DND-41 (cell line): ENCODE data around the gene OR6Y1.

ENCODE experiments used
- ATAC-seq: fragments of 200-7000 bp; cut with Tn5 transposase; 3 replicates; pipeline ENCODE4 v1.9.1; 2021; ENCODE audit warnings: low read depth; ENCODE audit not compliant: insufficient read depth
- DNase-seq: peaks from one replicate; pipeline ENCODE4 v3.0.0-alpha.2; 2020
- H2AFZ ChIP-seq: 2 replicates; pipeline ENCODE4 v1.6.0; 2012; ENCODE audit warnings: low read depth, low read length
- H3K27ac ChIP-seq: 2 replicates; pipeline ENCODE4 v1.5.1; 2012; ENCODE audit warnings: low read length, inconsistent platforms
- H3K27me3 ChIP-seq: fragments of 200-600 bp; sonication (generic); 2 replicates; pipeline ENCODE4 v1.6.0; 2012; ENCODE audit warnings: low read length, mild to moderate bottlenecking, inconsistent platforms; ENCODE audit not compliant: insufficient read depth, poor library complexity
- H3K36me3 ChIP-seq: 2 replicates; pipeline ENCODE4 v1.5.1; 2012; ENCODE audit warnings: low read length, inconsistent platforms; ENCODE audit not compliant: insufficient read depth
- H3K4me1 ChIP-seq: 2 replicates; pipeline ENCODE4 v1.5.1; 2012; ENCODE audit warnings: mild to moderate bottlenecking, low read length; ENCODE audit not compliant: insufficient read depth
- H3K4me2 ChIP-seq: 2 replicates; pipeline ENCODE4 v1.6.0; 2012; ENCODE audit warnings: mild to moderate bottlenecking, moderate library complexity, low read length, inconsistent platforms; ENCODE audit not compliant: insufficient read depth
- H3K4me3 ChIP-seq, 2 experiments: fragments of 200-600 bp in 1 of 2; shearing (Covaris generic) in 1 of 2; 2 replicates each; pipeline ENCODE4 v1.5.1; 2012 to 2016; ENCODE audit warnings: inconsistent platforms in 2 of 2, low read length in 2 of 2, mild to moderate bottlenecking in 2 of 2, low read depth in 1 of 2, moderate library complexity in 1 of 2
- H3K79me2 ChIP-seq: 2 replicates; pipeline ENCODE4 v1.6.0; 2012; ENCODE audit warnings: low read length, inconsistent platforms; ENCODE audit not compliant: insufficient read depth
- H3K9ac ChIP-seq: 2 replicates; pipeline ENCODE4 v1.6.0; 2012; ENCODE audit warnings: low read depth, mild to moderate bottlenecking, inconsistent platforms, low read length, moderate library complexity
- H3K9me3 ChIP-seq: 2 replicates; pipeline ENCODE4 v1.5.1; 2012; ENCODE audit warnings: low read length, moderate library complexity, mild to moderate bottlenecking, inconsistent platforms; ENCODE audit not compliant: insufficient read depth, severe bottlenecking
- H4K20me1 ChIP-seq: 2 replicates; pipeline ENCODE4 v1.6.0; 2012; ENCODE audit warnings: low read length; ENCODE audit not compliant: insufficient read depth
- EZH2 ChIP-seq: IDR thresholded peaks from 3 replicates; pipeline ENCODE4 v1.6.1; 2012; ENCODE audit warnings: borderline replicate concordance, low read depth, mild to moderate bottlenecking, moderate library complexity, low read length, inconsistent platforms; ENCODE audit not compliant: severe bottlenecking
- TF ChIP-seq, protein P1 (sequence below): IDR thresholded peaks from 2 replicates; pipeline ENCODE4 v1.5.1; 2012; ENCODE audit warnings: borderline replicate concordance, low read length, moderate library complexity, mild to moderate bottlenecking; ENCODE audit not compliant: poor library complexity, severe bottlenecking; ENCODE audit errors: extremely low read depth

OR6Y1 gene

DNA sequence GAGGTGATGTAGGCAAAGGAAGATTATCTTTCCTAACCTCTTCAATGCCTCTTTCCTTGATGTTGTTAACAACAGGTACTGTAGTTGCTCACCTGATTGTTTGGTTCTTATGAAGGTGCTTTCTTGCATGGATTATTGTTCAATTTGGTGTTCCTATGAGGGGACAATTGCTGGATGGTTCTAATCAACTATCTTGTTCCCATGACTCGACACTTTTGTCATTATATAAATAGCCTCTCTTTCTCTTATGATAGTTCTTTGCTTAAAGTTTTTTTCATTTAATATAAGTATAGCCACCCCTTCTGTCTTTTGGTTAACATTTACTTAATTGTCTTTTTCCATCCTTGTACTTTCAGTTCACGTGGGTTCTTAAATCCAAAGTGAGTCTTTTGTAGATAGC lies 46.7 kb downstream of the OR6Y1 start:
- Histone ChIP-seq H3K4me2 (no peak overlapping the region), H3K27me3 (no peaks in the 10 kb centered on the region), H3K9ac (no peak overlapping the region), H3K9me3 (peaks cover 6% of the 10 kb centered on the region), H3K4me1 (no peaks in the 10 kb centered on the region), H3K4me3 (no peak overlapping the region), H2AFZ (no peak overlapping the region), H3K79me2 (no peaks in the 10 kb centered on the region), H4K20me1 (no peaks in the 10 kb centered on the region), H3K27ac (no peak overlapping the region), H3K36me3 (no peaks in the 10 kb centered on the region)
- no peak for ATAC-seq
- no peak for DNase-seq
- TF ChIP-seq, protein P1, sequence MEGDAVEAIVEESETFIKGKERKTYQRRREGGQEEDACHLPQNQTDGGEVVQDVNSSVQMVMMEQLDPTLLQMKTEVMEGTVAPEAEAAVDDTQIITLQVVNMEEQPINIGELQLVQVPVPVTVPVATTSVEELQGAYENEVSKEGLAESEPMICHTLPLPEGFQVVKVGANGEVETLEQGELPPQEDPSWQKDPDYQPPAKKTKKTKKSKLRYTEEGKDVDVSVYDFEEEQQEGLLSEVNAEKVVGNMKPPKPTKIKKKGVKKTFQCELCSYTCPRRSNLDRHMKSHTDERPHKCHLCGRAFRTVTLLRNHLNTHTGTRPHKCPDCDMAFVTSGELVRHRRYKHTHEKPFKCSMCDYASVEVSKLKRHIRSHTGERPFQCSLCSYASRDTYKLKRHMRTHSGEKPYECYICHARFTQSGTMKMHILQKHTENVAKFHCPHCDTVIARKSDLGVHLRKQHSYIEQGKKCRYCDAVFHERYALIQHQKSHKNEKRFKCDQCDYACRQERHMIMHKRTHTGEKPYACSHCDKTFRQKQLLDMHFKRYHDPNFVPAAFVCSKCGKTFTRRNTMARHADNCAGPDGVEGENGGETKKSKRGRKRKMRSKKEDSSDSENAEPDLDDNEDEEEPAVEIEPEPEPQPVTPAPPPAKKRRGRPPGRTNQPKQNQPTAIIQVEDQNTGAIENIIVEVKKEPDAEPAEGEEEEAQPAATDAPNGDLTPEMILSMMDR: no peak
- no peak for TF ChIP-seq EZH2

DNA sequence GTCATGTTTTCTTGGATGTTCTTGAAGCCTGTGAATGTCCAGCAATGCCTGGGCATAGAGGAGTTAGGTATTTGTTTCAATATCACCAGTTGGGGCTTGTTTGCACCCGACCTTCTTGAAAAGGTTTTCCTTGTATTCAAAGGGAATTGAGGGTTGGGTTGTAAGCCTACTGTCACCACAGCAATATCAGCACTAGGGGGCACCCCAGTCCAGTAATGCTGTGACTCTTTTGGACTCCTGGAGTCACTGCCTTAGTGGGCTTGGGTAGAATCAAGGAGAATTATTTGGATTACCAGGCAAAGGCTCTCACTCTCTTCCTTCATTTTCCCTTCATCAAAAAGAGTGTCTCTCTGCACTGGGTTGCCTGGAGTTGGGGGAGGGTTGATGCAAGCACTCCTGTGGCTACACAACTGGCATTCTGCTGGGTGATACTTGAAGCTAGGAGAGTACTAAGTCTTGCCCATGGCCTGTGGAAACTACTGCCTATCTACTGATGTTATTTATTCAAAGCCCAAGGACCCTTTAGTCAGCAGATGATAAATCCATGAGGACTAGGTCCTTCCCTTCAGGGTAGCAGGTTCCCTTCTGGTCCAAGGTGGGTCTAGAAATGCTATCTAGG lies 47.7 kb downstream of the OR6Y1 start:
- Histone ChIP-seq H3K9me3 (peaks cover 6% of the 10 kb centered on the region), H3K4me2 (no peak overlapping the region), H3K36me3 (no peaks in the 10 kb centered on the region), H2AFZ (no peak overlapping the region), H3K4me3 (no peak overlapping the region), H3K4me1 (no peaks in the 10 kb centered on the region), H3K9ac (no peak overlapping the region), H3K79me2 (no peaks in the 10 kb centered on the region), H3K27me3 (no peaks in the 10 kb centered on the region), H4K20me1 (no peaks in the 10 kb centered on the region), H3K27ac (no peak overlapping the region)
- TF ChIP-seq, protein P1: peak; percentile 54
- no peak for TF ChIP-seq EZH2
- DNase-seq (no peak), ATAC-seq (peak; percentile 24; the same call in 1 of the 3 replicates)

DNA sequence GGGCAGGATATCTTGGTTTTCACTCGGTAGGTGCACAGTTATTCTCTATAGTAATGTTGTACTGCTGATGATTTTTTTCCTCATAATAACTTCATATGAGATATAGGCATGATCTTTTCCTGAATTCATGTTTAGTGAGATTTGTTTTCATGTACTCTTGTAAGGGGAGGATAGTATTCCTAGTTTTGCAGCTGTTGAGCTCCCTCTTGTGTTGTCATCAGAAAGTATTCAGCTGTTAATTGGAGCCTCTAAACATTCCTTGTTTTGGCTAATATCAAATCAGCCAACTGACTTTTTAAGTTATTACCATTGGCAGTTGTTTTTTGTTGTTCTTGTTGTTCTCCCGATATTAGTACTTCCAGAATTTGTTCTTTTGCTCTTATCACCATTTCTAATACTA lies 57.8 kb downstream of the OR6Y1 start:
- Histone ChIP-seq H3K79me2 (peaks cover 49% of the 10 kb centered on the region), H3K9ac (peak overlapping the region; percentile 65), H3K4me1 (peaks cover 57% of the 10 kb centered on the region), H3K27me3 (no peaks in the 10 kb centered on the region), H3K27ac (peak overlapping the region; percentile 95), H3K4me2 (peak overlapping the region; percentile 61), H3K9me3 (no peaks in the 10 kb centered on the region), H2AFZ (peak overlapping the region; percentile 60; the same call in 1 of the 2 replicates), H3K36me3 (no peaks in the 10 kb centered on the region), H3K4me3 (peak overlapping the region in 1 of 2 experiments; percentile 45; a peak in 2 of 4 replicates), H4K20me1 (no peaks in the 10 kb centered on the region)
- ATAC-seq (peak; percentile 63), DNase-seq (peak; percentile 51)
- TF ChIP-seq EZH2: no peak
- TF ChIP-seq, protein P1: peak; percentile 88
